Stimulated activated naive CD8-positive, alpha-beta T cell treated with anti-CD3 and anti-CD28 coated beads, Interleukin-15, Interleukin-2, amounts not matched to agents 100 ng/mL and 50 ng/mL, for 24 hours (primary cell): Measurements from ENCODE around the gene MCRIP2.
A peak's percentile ranks its signal among the peaks of the same experiment; 100 is the strongest.

Experiments
- H3K27ac Mint-ChIP-seq: one replicate; pipeline ENCODE4 v1.8.0; 2021; ENCODE audit warnings: mild to moderate bottlenecking, mixed read lengths
- H3K27me3 Mint-ChIP-seq: one replicate; pipeline ENCODE4 v1.8.0; 2021; ENCODE audit warnings: mixed read lengths
- H3K36me3 Mint-ChIP-seq: one replicate; pipeline ENCODE4 v1.8.0; 2021; ENCODE audit warnings: low read depth, mixed read lengths
- H3K4me1 Mint-ChIP-seq: one replicate; pipeline ENCODE4 v1.8.0; 2021; ENCODE audit warnings: low read depth, mixed read lengths
- H3K4me3 Mint-ChIP-seq: one replicate; pipeline ENCODE4 v1.8.0; 2021; ENCODE audit warnings: mild to moderate bottlenecking, mixed read lengths
- H3K9me3 Mint-ChIP-seq: one replicate; pipeline ENCODE4 v1.8.0; 2021; ENCODE audit warnings: mixed read lengths

The MCRIP2 gene

GRCh38 chr16:647173-647902 lies 5.7 kb downstream of the MCRIP2 start:
- peaks cover 24% of the 10 kb centered on the region for H3K4me1 Mint-ChIP-seq
- H3K9me3 Mint-ChIP-seq = no peaks in the 10 kb centered on the region
- H3K4me3 Mint-ChIP-seq = no peak overlapping the region
- peaks cover 10% of the 10 kb centered on the region for H3K36me3 Mint-ChIP-seq
- no peaks in the 10 kb centered on the region for H3K27me3 Mint-ChIP-seq
- H3K27ac Mint-ChIP-seq = no peak overlapping the region

- Mint-ChIP-seq H3K27me3 (no peaks in the 10 kb centered on the region), H3K4me3 (peak overlapping the region; percentile 85), H3K27ac (peak overlapping the region; percentile 88), H3K36me3 (peaks cover 10% of the 10 kb centered on the region), H3K4me1 (peaks cover 21% of the 10 kb centered on the region), H3K9me3 (no peaks in the 10 kb centered on the region)
Measured at GRCh38 chr16:648071-648780, 6.6 kb downstream of the MCRIP2 start.

- no peaks in the 10 kb centered on the region for H3K27me3 Mint-ChIP-seq
- peaks cover 12% of the 10 kb centered on the region for H3K36me3 Mint-ChIP-seq
- no peaks in the 10 kb centered on the region for H3K9me3 Mint-ChIP-seq
- H3K4me1 Mint-ChIP-seq = peaks cover 15% of the 10 kb centered on the region
- peak within 1 kb of the TSS; percentile 85 for H3K4me3 Mint-ChIP-seq
- H3K27ac Mint-ChIP-seq = peak within 1 kb of the TSS; percentile 88
Measured at GRCh38 chr16:648781-649589, 7.4 kb downstream of the MCRIP2 start, which contains the start of gene WDR90. Gene WDR90, plus strand, starts transcription at chr16:649365. Its CDS starts 52 bp downstream, at chr16:649417.

- peak overlapping the region; percentile 55 for H3K27ac Mint-ChIP-seq
- H3K9me3 Mint-ChIP-seq = no peaks in the 10 kb centered on the region
- peaks cover 9% of the 10 kb centered on the region for H3K4me1 Mint-ChIP-seq
- H3K27me3 Mint-ChIP-seq = no peaks in the 10 kb centered on the region
- H3K36me3 Mint-ChIP-seq = peaks cover 8% of the 10 kb centered on the region
- peak overlapping the region; percentile 81 for H3K4me3 Mint-ChIP-seq
Measured at GRCh38 chr16:649631-650030, 8.0 kb downstream of the MCRIP2 start.

GRCh38 chr16:651844-652243 lies 10.2 kb downstream of the MCRIP2 start:
- no peak overlapping the region for H3K4me3 Mint-ChIP-seq

GRCh38 chr16:652454-653305 lies 11.1 kb downstream of the MCRIP2 start:
- no peaks in the 10 kb centered on the region for H3K9me3 Mint-ChIP-seq
- H3K36me3 Mint-ChIP-seq = peaks cover 6% of the 10 kb centered on the region
- H3K27ac Mint-ChIP-seq = no peak overlapping the region
- no peak overlapping the region for H3K4me3 Mint-ChIP-seq
- H3K4me1 Mint-ChIP-seq = peaks cover 7% of the 10 kb centered on the region
- H3K27me3 Mint-ChIP-seq = no peaks in the 10 kb centered on the region

More at GRCh38 chr16:651844-652243, 10.2 kb downstream of the MCRIP2 start:
- H3K4me1 Mint-ChIP-seq = peaks cover 7% of the 10 kb centered on the region
- peaks cover 6% of the 10 kb centered on the region for H3K36me3 Mint-ChIP-seq
- H3K27me3 Mint-ChIP-seq = no peaks in the 10 kb centered on the region
- no peak overlapping the region for H3K27ac Mint-ChIP-seq
- no peaks in the 10 kb centered on the region for H3K9me3 Mint-ChIP-seq

- no peaks in the 10 kb centered on the region for H3K27me3 Mint-ChIP-seq
- H3K4me1 Mint-ChIP-seq = no peaks in the 10 kb centered on the region
- no peak overlapping the region for H3K4me3 Mint-ChIP-seq
- no peaks in the 10 kb centered on the region for H3K9me3 Mint-ChIP-seq
- H3K27ac Mint-ChIP-seq = no peak overlapping the region
- H3K36me3 Mint-ChIP-seq = peaks cover 6% of the 10 kb centered on the region
Measured at GRCh38 chr16:654034-654433, 12.4 kb downstream of the MCRIP2 start.

- H3K4me1 Mint-ChIP-seq = peaks cover 5% of the 10 kb centered on the region
- no peak overlapping the region for H3K27ac Mint-ChIP-seq
- H3K4me3 Mint-ChIP-seq = no peak overlapping the region
- H3K9me3 Mint-ChIP-seq = no peaks in the 10 kb centered on the region
- H3K27me3 Mint-ChIP-seq = no peaks in the 10 kb centered on the region
- H3K36me3 Mint-ChIP-seq = peaks cover 6% of the 10 kb centered on the region
Measured at GRCh38 chr16:657487-657886, 15.9 kb downstream of the MCRIP2 start.

- Mint-ChIP-seq H3K9me3 (no peaks in the 10 kb centered on the region), H3K4me3 (no peak overlapping the region), H3K36me3 (peaks cover 3% of the 10 kb centered on the region), H3K27me3 (no peaks in the 10 kb centered on the region), H3K4me1 (peaks cover 5% of the 10 kb centered on the region), H3K27ac (no peak overlapping the region)
Measured at GRCh38 chr16:658679-659571, 17.3 kb downstream of the MCRIP2 start.

GRCh38 chr16:659618-660017 lies 18.0 kb downstream of the MCRIP2 start:
- H3K4me3 Mint-ChIP-seq = no peak overlapping the region
- peaks cover 5% of the 10 kb centered on the region for H3K4me1 Mint-ChIP-seq
- H3K27ac Mint-ChIP-seq = no peak overlapping the region
- no peaks in the 10 kb centered on the region for H3K27me3 Mint-ChIP-seq
- H3K36me3 Mint-ChIP-seq = no peaks in the 10 kb centered on the region
- no peaks in the 10 kb centered on the region for H3K9me3 Mint-ChIP-seq

GRCh38 chr16:660132-660458 lies 18.5 kb downstream of the MCRIP2 start:
- H3K9me3 Mint-ChIP-seq = no peaks in the 10 kb centered on the region
- no peak overlapping the region for H3K4me3 Mint-ChIP-seq
- no peaks in the 10 kb centered on the region for H3K27me3 Mint-ChIP-seq
- H3K4me1 Mint-ChIP-seq = peaks cover 5% of the 10 kb centered on the region
- H3K27ac Mint-ChIP-seq = no peak overlapping the region
- H3K36me3 Mint-ChIP-seq = no peaks in the 10 kb centered on the region

GRCh38 chr16:660459-661183 lies 19.0 kb downstream of the MCRIP2 start:
- Mint-ChIP-seq H3K9me3 (no peaks in the 10 kb centered on the region), H3K4me3 (no peak overlapping the region), H3K27ac (no peak overlapping the region), H3K36me3 (no peaks in the 10 kb centered on the region), H3K4me1 (peaks cover 5% of the 10 kb centered on the region), H3K27me3 (no peaks in the 10 kb centered on the region)

GRCh38 chr16:661184-661821 lies 19.7 kb downstream of the MCRIP2 start:
- no peak overlapping the region for H3K4me3 Mint-ChIP-seq
- H3K36me3 Mint-ChIP-seq = no peaks in the 10 kb centered on the region
- H3K27me3 Mint-ChIP-seq = no peaks in the 10 kb centered on the region
- no peak overlapping the region for H3K27ac Mint-ChIP-seq
- peaks cover 5% of the 10 kb centered on the region for H3K4me1 Mint-ChIP-seq
- no peaks in the 10 kb centered on the region for H3K9me3 Mint-ChIP-seq
